ENCODE results near the gene P4HA1. TPM values are rescaled to one million over a fixed set of nuclear protein-coding genes. Genes with fewer than 3 reads are reported as not detected.

The P4HA1 gene
- polyA plus RNA-seq = 9.3 and 13.7 TPM in 2 replicates

DNA sequence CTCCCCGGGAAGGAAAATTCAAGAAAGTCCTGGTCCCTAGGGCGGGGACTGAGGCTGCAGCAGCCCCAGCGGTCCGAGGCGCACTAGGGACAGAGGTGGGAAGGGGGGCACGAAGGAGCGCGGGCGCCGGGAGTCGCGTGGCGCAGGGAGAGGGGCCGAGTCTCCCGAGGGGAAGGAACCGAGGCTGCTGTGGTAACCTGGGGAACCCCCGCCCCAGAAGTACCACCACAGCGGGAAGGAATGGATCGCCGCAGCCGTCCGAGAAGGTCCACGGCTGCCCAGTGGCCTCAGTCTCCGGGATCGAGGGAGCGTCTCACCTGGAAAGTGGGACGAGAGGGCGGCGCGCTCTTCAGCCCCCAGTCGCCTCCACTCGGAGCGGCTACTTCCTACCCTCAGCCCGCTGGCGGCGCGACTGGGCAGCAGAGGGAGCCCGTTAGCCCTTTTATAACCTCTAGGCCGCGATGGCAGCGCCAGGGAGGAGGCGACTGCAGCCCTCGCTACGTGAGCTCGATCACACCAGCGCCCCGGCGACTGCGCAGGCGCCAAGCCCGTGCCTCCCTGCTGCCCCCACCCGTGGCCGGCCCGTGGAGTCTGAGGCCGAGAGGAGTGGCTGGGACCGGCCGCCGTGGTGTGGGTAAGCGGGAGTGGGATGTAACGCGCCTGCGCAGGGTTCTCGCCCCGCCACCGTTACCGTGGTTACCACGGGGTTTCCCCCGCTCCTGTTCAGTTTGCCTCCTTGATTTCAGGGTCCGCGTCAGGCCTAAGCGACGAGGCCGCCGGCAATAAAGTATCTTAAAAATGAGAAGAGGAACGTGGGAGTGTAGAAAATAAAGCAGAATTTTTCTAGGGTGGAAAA lies at the start of gene P4HA1:
Gene P4HA1, minus strand, starts transcription at position 418 of the 856 bp plus-strand sequence. CDS start 21,983 bp downstream, outside the sequence.

DNA sequence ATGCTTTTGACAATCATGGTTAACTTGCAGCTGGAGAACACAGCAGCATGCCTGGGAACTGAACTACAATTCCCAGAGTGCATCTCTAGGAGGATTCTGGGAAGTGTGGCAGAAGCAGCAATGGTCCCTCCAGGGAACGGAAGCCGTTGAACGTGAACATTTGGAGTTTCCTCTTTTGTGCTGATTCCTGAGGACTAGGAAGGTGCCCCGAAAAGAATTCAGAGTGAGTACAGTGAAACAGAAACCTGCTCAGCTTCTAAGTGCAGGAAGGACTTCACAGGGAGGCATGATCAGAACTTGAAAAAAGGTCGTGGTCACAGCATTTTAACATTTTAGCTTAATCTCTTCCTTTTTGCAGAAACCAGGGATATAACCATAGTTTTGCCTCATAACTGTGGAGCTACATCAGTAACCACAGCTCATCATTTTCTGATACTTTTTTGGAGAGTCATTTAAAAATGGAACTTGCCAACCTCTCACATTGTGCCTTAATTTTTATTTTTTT lies 13.7 kb upstream of the P4HA1 start, which contains the start of gene NUDT13:
Gene NUDT13, plus strand, starts transcription at position 111 of the 505 bp plus-strand sequence. CDS start 3,911 bp downstream, outside the sequence.

Other genes with a start within 250 kb of the P4HA1 start
- gene OIT3, start 203.1 kb downstream of the P4HA1 start, polyA plus RNA-seq = 0.15 and 0.39 TPM in 2 replicates
- 0.28 TPM in 1 of 2 replicates, not detected in the other for gene PLA2G12B, start 142.1 kb downstream of the P4HA1 start, polyA plus RNA-seq
- not detected in 2 replicates for gene NUDT13, start 13.6 kb upstream of the P4HA1 start, polyA plus RNA-seq
- 23.9 and 27.6 TPM in 2 replicates for gene ECD, start 71.1 kb upstream of the P4HA1 start, polyA plus RNA-seq
- gene FAM149B1, start 71.3 kb upstream of the P4HA1 start, polyA plus RNA-seq = 8.5 and 12.6 TPM in 2 replicates
- 7.5 and 8.6 TPM in 2 replicates for gene DNAJC9, start 150.4 kb upstream of the P4HA1 start, polyA plus RNA-seq
- gene MRPS16, start 155.8 kb upstream of the P4HA1 start, polyA plus RNA-seq = 22.2 and 49.5 TPM in 2 replicates